SJCRH30 (cell line): ENCODE measurements around the gene NFE2L1. TPM values are rescaled to one million over a fixed set of nuclear protein-coding genes. Genes with fewer than 3 reads are reported as not detected.
"Not testable (repeated sequence)": the region's sequence is repeated elsewhere in the genome, so short reads cannot be mapped to it uniquely, and the experiment has no call there.

Source experiments
- DNase-seq, 2 experiments: peaks; one replicate each; pipeline ENCODE4 v3.0.0-alpha.2; 2015 to 2020
- H3K27ac ChIP-seq: fragments of 250-450 bp; sonication (Bioruptor Pico); 2 replicates; pipeline ENCODE4 v1.5.1; 2020; ENCODE audit warnings: mild to moderate bottlenecking, moderate library complexity
- H3K27me3 ChIP-seq: fragments of 250-450 bp; sonication (Bioruptor Pico); 2 replicates; pipeline ENCODE4 v1.5.1; 2020; ENCODE audit warnings: mild to moderate bottlenecking, moderate library complexity
- H3K36me3 ChIP-seq: fragments of 250-450 bp; sonication (Bioruptor Pico); 2 replicates; pipeline ENCODE4 v1.5.1; 2020; ENCODE audit warnings: mild to moderate bottlenecking, moderate library complexity
- H3K4me1 ChIP-seq: fragments of 250-450 bp; sonication (Bioruptor Pico); 2 replicates; pipeline ENCODE4 v1.5.1; 2020; ENCODE audit warnings: mild to moderate bottlenecking, moderate library complexity
- H3K4me3 ChIP-seq: fragments of 250-450 bp; sonication (Bioruptor Pico); 2 replicates; pipeline ENCODE4 v1.5.1; 2020; ENCODE audit warnings: mild to moderate bottlenecking, moderate library complexity
- H3K9me3 ChIP-seq: fragments of 250-450 bp; sonication (Bioruptor Pico); replicated peaks from 2 replicates; pipeline ENCODE4 v1.5.1; 2020; ENCODE audit warnings: mild to moderate bottlenecking, moderate library complexity
- total RNA-seq: library from RNA; depleted of rRNA; stranded (reverse); fragments of >200 nt; shearing (Covaris generic); gene quantifications from 2 replicates; pipeline ENCODE4 v1.2.3, GENCODE V29; 2014

The NFE2L1 gene
- total RNA-seq, 1 experiment from 2014 or later: 75.1 TPM

DNA sequence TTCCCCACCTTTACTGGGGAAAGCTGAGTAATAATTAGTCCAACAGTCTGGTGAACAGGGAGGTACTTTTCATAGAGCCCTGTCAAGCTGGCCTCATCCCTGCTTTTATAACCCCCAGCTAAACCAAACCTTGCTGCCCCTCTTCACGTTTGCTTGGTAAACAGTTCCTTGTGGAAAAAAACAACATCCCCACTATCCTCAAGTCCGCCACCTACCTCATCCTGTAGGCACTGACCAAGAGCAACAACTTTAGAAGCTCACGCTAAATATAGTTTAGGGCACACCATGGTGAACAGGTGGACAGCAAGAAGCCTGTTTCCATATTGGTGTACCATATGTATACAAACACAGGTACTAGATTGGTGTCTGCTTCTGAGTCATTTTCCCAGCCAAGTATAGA is 16.5 kb downstream of the NFE2L1 start:
- Histone ChIP-seq H3K4me3 (no peak overlapping the region), H3K36me3 (peaks cover 61% of the 10 kb centered on the region), H3K27ac (no peak overlapping the region), H3K9me3 (no peaks in the 10 kb centered on the region), H3K4me1 (no peaks in the 10 kb centered on the region), H3K27me3 (no peaks in the 10 kb centered on the region)
- DNase-seq: no peak

DNA sequence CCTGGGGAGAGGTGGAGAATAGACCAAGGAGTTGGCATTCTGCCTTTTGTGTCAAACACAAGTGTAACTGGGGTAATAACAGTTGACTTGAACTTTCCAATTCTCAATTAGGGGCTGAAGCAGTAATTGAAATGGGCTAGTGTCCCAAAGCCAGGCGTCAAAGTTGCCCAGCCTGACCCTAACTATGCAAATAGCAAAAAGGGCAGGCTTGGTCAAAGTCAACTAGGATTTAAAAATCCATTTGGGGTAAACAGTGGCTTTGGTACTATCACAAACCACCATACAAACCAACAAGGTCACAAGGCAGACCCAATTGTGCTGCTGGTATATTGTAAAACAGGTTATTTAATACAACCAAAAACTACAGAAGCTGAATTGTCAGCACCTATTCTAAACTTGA is 18.0 kb downstream of the NFE2L1 start:
- no peak overlapping the region for H3K4me3 ChIP-seq
- no peaks in the 10 kb centered on the region for H3K4me1 ChIP-seq
- no peak for DNase-seq
- H3K27me3 ChIP-seq: no peaks in the 10 kb centered on the region
- no peaks in the 10 kb centered on the region for H3K9me3 ChIP-seq
- H3K27ac ChIP-seq: no peak overlapping the region
- peaks cover 58% of the 10 kb centered on the region for H3K36me3 ChIP-seq

DNA sequence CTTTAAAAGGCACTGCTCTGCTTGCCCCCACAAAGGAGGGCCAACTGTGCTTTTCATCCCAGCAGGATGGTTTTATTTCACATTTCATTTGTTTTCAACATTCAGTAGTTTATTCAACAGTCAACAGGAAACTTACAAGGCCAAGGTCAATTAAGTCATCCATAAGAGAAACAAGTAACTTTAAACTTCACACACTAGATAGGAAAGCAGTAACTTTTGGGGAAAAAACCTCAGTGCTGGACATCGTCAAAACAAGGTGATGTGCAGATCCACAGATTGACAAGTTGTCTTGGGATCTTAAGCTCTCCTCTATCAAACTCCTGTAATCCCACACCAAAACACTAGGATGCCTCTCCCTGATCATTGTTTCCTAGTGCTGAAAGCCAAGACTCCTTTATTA is 18.5 kb downstream of the NFE2L1 start:
- Histone ChIP-seq H3K9me3 (no peaks in the 10 kb centered on the region), H3K4me1 (no peaks in the 10 kb centered on the region), H3K27me3 (no peaks in the 10 kb centered on the region), H3K4me3 (no peak overlapping the region), H3K27ac (no peak overlapping the region), H3K36me3 (peaks cover 58% of the 10 kb centered on the region)
- no peak for DNase-seq

DNA sequence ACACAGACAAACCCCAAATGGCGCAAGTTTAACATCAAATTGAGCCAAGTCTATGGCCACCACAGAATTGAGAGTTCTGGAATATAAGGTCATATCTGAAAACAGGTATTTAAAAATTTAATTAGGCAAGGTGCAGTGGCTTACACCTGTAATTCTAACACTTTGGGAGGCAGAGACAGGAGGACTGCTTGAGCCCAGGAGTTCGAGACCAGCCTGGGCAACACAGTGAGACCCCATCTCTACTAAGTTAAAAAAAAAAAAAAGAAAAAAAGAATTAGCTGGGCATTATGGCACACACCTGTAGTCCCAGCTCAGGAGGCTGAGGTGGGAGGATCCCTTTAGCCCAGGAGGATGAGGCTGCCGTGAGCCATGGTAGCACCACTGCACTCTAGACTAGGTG is 19.1 kb downstream of the NFE2L1 start:
- H3K27me3 ChIP-seq: no peaks in the 10 kb centered on the region
- no peak overlapping the region for H3K27ac ChIP-seq
- H3K4me1 ChIP-seq: no peaks in the 10 kb centered on the region
- peaks cover 56% of the 10 kb centered on the region for H3K36me3 ChIP-seq
- no peak overlapping the region for H3K4me3 ChIP-seq
- H3K9me3 ChIP-seq: no peaks in the 10 kb centered on the region
- no peak for DNase-seq

DNA sequence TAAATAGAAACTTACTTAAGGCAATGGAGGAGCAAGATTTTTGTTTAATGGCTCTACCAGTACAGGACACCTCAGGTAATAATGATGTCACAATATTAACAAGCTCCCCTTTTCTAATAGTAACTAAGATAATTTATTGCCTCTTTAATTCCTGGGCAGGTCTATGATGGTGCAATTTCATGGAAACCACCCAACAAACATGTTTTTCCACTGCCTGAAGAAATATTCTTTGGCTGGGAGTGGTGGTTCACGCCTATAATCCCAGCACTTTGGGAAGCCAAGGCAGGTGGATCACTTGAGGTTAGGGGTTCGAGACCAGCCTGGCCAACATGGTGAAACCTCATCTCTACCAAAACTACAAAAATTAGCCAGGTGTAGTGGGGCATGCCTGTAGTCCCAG is 19.6 kb downstream of the NFE2L1 start:
- not testable (repeated sequence) for H3K4me1 ChIP-seq, H3K27ac ChIP-seq, DNase-seq, H3K27me3 ChIP-seq, H3K9me3 ChIP-seq, H3K4me3 ChIP-seq
- H3K36me3 ChIP-seq: peaks cover 57% of the 10 kb centered on the region

DNA sequence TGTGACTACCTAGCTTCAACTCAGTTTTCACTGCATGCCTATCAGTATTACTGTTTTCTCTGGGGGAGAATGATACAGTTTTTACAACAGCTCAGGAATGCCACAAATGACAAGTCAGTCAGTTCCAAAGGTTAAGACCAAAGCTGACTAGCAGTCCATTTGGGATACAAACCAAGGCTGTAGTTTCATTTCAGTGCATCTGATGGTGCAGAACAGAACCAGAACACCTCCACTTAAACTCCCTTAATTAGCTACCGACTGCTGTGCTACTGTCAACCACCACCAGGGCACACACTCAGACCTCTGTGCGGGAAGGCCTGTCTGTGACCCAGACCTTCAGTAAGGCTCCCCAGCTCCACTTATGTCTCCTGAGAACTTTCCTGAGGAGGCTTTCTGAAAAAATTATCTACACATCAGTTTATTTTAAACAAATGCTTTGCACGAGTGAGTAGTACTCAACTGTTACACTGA is 20.4 kb downstream of the NFE2L1 start:
- Histone ChIP-seq H3K4me3 (no peak overlapping the region), H3K36me3 (peaks cover 61% of the 10 kb centered on the region), H3K27me3 (no peaks in the 10 kb centered on the region), H3K9me3 (no peaks in the 10 kb centered on the region), H3K27ac (no peak overlapping the region), H3K4me1 (no peaks in the 10 kb centered on the region)
- no peak for DNase-seq

DNA sequence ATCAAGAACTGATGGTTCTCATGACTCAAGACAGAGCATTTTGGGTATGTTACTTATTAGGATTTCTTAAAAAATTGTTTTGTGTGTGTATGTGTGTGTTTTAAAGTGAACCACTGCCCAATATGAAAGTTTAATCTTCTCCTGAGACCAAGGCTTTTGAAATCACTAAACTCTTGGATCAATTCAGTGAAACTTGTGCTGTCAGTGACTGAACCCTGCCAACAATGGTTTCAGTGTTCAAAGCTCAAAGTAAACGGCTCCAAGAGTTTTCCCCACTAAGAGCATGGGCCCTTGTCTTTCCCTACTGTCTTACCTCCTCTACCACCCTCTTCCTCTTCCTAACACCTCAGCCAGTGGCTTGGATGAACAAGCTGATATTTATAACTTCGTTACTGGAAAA is 22.0 kb downstream of the NFE2L1 start:
- H3K4me1 ChIP-seq: no peaks in the 10 kb centered on the region
- no peaks in the 10 kb centered on the region for H3K9me3 ChIP-seq
- no peak overlapping the region for H3K4me3 ChIP-seq
- no peak for DNase-seq
- H3K27ac ChIP-seq: no peak overlapping the region
- peaks cover 58% of the 10 kb centered on the region for H3K36me3 ChIP-seq
- H3K27me3 ChIP-seq: no peaks in the 10 kb centered on the region

DNA sequence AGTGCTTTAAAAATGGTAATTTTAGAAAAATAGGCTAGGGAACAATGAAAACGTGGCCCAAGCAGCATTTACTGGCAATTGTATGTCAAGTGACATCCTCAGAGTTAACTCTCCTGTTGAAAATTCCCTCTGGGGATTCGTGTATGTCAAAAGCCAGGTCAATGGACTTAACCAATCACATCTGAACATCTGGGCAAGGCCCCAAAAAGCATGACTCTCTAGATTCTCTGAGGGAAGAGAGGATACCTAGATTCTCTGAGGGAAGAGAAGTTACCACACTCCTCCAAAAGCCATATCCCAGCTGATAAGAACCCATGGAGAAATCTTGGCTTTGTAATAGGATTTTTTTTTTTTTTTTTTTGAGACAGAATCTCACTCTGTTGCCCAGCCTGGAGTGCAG is 23.5 kb downstream of the NFE2L1 start:
- Histone ChIP-seq H3K27ac (no peak overlapping the region), H3K4me1 (no peaks in the 10 kb centered on the region), H3K9me3 (no peaks in the 10 kb centered on the region), H3K27me3 (no peaks in the 10 kb centered on the region), H3K4me3 (no peak overlapping the region), H3K36me3 (peaks cover 65% of the 10 kb centered on the region)
- DNase-seq: no peak

DNA sequence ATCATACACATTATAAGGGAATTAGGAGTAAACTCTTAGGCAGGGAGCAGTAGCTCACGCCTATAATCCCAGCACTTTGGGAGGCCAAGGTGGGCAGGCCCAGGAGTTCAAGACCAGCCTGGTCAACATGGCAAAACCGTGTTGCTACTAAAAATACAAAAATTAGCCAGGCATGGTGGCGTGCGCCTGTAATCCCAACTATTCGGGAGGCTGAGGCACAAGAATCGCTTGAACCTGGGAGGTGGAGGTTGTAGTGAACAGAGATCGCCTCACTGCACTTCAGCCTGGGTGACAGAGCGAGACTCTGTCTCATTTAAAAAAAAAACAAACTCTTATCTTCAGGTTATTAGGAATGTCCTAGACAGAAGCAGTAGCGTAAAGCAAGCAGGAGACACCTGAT is 24.7 kb downstream of the NFE2L1 start:
- H3K4me3 ChIP-seq, H3K27ac ChIP-seq, H3K9me3 ChIP-seq, H3K27me3 ChIP-seq, DNase-seq, H3K4me1 ChIP-seq: not testable (repeated sequence)
- peaks cover 65% of the 10 kb centered on the region for H3K36me3 ChIP-seq

DNA sequence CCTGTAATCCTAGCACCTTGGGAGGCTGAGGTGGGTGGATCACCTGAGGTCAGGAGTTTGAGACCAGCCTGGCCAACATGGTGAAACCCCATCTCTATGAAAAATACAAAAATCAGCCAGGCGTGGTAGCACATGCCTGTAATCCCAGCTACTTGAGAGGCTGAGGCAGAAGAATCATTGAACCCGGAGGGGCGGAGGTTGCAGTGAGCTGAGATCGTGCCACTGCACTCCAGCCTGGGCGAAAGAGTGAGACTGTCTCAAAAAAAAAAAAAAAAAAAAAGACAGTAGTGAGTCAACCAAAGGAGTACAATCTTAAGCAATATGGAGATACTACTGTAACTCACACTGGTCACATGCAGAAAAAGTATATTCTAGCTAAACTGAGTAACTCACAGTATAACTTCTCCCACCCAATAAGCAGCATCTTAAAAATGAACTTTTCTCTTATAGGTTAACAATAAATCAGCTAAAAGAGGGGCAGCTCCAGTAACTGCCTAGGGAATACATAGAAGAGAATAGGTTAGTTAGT is 25.5 kb downstream of the NFE2L1 start:
- not testable (repeated sequence) for H3K4me3 ChIP-seq, DNase-seq, H3K27me3 ChIP-seq, H3K27ac ChIP-seq, H3K9me3 ChIP-seq, H3K4me1 ChIP-seq
- peaks cover 56% of the 10 kb centered on the region for H3K36me3 ChIP-seq

DNA sequence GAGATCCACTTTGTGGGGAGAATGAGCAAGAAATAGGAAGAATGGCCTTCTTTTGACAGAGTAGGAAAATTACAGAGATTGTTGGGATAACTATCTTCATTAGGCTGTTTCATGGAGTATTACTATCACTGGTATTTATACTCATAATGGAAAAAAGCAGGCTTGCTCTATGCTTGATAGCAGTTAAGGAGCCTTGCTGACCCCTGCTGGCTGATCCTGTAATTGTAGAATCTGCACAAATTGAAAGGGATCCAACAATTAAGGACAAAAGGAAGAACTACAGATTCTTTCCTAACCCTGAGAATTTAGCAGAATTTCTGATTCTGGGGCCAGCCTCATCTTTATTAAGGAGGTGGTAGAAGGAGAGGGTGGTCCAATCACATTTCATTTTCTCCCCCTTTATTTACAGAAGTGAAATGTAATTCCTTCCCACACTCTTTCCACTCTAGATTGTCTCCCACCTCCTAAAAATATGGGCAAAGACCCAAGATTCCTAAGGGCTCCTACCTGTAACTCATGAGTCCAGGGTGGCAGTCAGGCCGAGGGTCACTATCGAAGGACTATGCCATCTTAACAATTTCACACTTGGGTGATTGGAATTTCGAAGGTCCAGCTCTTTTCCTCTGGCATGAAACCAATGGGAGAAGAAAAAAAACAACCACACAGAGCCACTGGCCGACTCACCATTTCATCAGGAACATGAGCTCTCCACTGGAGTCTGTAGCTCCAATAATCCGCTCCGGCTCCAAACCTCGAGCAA is 26.3 kb downstream of the NFE2L1 start:
- DNase-seq: peak; percentile 65 to 84
- H3K27ac ChIP-seq: no peak overlapping the region

DNA sequence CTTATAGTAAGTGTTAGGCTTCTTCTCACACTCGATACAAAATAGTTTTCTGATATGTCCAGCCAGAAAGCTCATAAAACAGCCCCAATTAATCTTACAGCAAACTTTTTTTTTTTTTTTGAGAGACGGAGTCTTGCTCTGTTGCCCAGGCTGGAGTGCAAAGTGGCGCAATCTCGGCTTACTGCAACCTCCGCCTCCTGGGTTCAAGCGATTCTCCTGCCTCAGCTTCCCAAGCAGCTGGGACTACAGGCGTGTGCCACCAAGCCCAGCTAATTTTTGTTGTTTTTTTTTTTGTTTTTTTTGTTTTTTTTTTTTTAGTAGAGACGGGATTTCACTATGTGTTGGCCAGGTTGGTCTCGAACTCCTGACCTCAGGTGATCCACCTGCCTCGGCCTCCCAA is 29.0 kb downstream of the NFE2L1 start:
- H3K27me3 ChIP-seq, DNase-seq, H3K27ac ChIP-seq, H3K4me3 ChIP-seq, H3K4me1 ChIP-seq, H3K9me3 ChIP-seq: not testable (repeated sequence)
- peaks cover 40% of the 10 kb centered on the region for H3K36me3 ChIP-seq

More for the DNA sequence above, 26.3 kb downstream of the NFE2L1 start:
- no peak overlapping the region for H3K4me3 ChIP-seq
- H3K27me3 ChIP-seq: no peaks in the 10 kb centered on the region
- peaks cover 54% of the 10 kb centered on the region for H3K36me3 ChIP-seq
- no peaks in the 10 kb centered on the region for H3K4me1 ChIP-seq
- no peaks in the 10 kb centered on the region for H3K9me3 ChIP-seq

DNA sequence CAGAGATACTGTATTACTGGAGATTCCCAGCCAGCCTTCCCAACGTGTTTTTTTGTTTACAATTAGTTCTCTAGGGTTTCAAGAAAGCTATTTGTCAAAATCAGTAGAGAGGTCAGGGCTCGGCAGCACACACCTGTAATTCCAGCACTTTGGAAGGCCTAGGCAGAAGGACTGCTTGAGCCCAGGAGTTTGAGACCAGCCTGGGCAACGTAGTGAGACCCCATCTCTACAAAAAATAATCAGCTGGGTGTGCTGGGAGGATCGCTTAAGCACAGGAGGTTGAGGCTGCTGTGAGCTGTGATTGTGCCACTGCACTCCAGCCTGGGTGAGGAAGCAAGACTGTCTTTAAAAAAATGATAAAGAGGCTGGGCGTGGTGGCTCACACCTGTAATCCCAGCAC is 33.7 kb downstream of the NFE2L1 start:
- no peak for DNase-seq
- Histone ChIP-seq H3K36me3 (peaks cover 4% of the 10 kb centered on the region), H3K9me3 (no peaks in the 10 kb centered on the region), H3K27ac (no peak overlapping the region), H3K27me3 (no peaks in the 10 kb centered on the region), H3K4me3 (no peak overlapping the region), H3K4me1 (peaks cover 16% of the 10 kb centered on the region)

DNA sequence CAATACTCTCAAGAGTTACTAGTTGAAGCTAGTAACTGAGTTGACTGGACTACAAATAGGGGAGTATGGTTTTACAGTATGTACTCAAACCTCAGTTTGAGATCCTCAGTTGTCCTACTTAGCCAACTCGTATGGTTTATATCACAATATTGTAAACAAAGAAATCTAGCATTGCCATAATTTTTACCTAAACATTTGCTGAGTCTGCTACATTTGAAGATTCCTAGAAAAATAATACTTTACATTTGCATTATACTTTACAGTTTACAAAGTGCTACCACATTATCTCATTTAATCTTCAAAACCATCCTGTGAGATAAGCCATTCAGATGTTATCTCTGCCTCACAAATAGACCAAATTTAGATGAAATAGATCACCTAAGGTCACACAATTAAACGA is 36.8 kb downstream of the NFE2L1 start:
- Histone ChIP-seq H3K36me3 (peaks cover 9% of the 10 kb centered on the region), H3K4me3 (no peak overlapping the region), H3K27ac (no peak overlapping the region), H3K4me1 (peaks cover 21% of the 10 kb centered on the region), H3K27me3 (no peaks in the 10 kb centered on the region), H3K9me3 (no peaks in the 10 kb centered on the region)
- DNase-seq: no peak

DNA sequence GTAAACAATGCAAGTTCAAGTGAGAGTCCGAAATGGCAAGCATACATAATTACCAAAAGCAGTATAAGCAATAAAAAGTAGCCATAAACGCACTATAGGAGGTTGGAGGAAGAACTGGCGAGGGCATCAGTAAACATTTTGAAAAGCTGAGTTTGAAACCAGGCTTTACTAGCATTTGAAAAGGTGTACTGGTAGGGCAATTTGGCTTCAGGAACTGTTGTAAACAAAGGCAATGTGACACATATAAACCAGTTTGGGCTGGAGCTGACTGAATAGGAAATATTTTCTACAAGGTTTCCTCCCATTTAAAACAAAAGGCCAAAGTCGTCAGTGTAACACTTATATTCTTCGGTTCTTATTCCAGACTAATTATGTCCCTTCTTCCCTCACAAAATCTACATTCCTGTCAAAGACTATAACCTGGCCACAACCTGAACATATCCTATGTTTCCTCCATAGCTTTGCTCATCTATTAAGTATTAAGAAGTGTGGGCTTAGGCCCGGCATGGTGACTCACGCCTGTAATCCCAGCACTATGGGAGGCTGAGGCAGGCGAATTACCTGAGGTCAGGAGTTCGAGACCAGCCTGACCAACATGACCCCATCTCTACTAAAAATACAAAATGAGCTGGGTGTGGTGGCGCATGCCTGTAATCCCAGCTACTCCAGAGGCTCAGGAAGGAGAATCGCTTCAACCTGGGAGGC is 45.3 kb downstream of the NFE2L1 start:
- Histone ChIP-seq H3K4me3 (no peak overlapping the region), H3K36me3 (peaks cover 30% of the 10 kb centered on the region), H3K4me1 (peaks cover 7% of the 10 kb centered on the region; the same call in 1 of the 2 replicates), H3K27me3 (no peaks in the 10 kb centered on the region), H3K9me3 (no peaks in the 10 kb centered on the region), H3K27ac (no peak overlapping the region)
- DNase-seq: no peak
